HUES64 (cell line): ENCODE data around the gene SLC35F3.

Experiments
- H3K27ac ChIP-seq: 2 replicates; pipeline ENCODE4 v1.7.0; 2013; ENCODE audit warnings: low read depth, low read length, inconsistent platforms
- H3K27me3 ChIP-seq: 2 replicates; pipeline ENCODE4 v1.6.1; 2013; ENCODE audit warnings: mild to moderate bottlenecking, low read length; ENCODE audit not compliant: insufficient read depth
- H3K36me3 ChIP-seq: 2 replicates; pipeline ENCODE4 v1.6.1; 2013; ENCODE audit warnings: mild to moderate bottlenecking, low read length; ENCODE audit not compliant: insufficient read depth
- H3K4me1 ChIP-seq: 2 replicates; pipeline ENCODE4 v1.6.1; 2013; ENCODE audit warnings: mild to moderate bottlenecking, low read length, moderate library complexity; ENCODE audit not compliant: insufficient read depth
- H3K4me3 ChIP-seq: 2 replicates; pipeline ENCODE4 v1.5.1; 2013; ENCODE audit warnings: mild to moderate bottlenecking, low read length, moderate library complexity
- H3K9ac ChIP-seq: 2 replicates; pipeline ENCODE4 v1.6.1; 2013; ENCODE audit warnings: mild to moderate bottlenecking, low read depth, low read length
- H3K9me3 ChIP-seq: 2 replicates; pipeline ENCODE4 v1.6.1; 2013; ENCODE audit warnings: low read depth, low read length; ENCODE audit not compliant: insufficient read depth
- WGBS: fragments of 150-250, 120-280 bp; methylation state at CpG from one replicate; pipeline ENCODE4 v1.1.7; 2013; ENCODE audit warnings: missing lambda C conversion rate; 5-methylcytosine and 5-hydroxymethylcytosine counted together

The SLC35F3 gene

GRCh38 chr1:233944601-233945000 lies 40.1 kb downstream of the SLC35F3 start:
- Histone ChIP-seq H3K9ac (no peak overlapping the region), H3K27me3 (no peaks in the 10 kb centered on the region), H3K4me3 (no peak overlapping the region), H3K9me3 (no peaks in the 10 kb centered on the region), H3K4me1 (no peaks in the 10 kb centered on the region), H3K36me3 (no peaks in the 10 kb centered on the region), H3K27ac (no peak overlapping the region)
- WGBS = 69% methylated on average over 4 of the region's 4 CpGs

GRCh38 chr1:233945573-233945972 lies 41.1 kb downstream of the SLC35F3 start:
- Histone ChIP-seq H3K4me1 (no peaks in the 10 kb centered on the region), H3K9me3 (no peaks in the 10 kb centered on the region), H3K9ac (no peak overlapping the region), H3K27me3 (no peaks in the 10 kb centered on the region), H3K27ac (no peak overlapping the region), H3K36me3 (no peaks in the 10 kb centered on the region), H3K4me3 (no peak overlapping the region)
- WGBS = 79% methylated on average over 3 of the region's 3 CpGs

- Histone ChIP-seq H3K4me3 (no peak overlapping the region), H3K36me3 (no peaks in the 10 kb centered on the region), H3K27ac (no peak overlapping the region), H3K4me1 (no peaks in the 10 kb centered on the region), H3K9me3 (no peaks in the 10 kb centered on the region), H3K27me3 (no peaks in the 10 kb centered on the region), H3K9ac (no peak overlapping the region)
- WGBS = 91% methylated on average over 2 of the region's 2 CpGs
Observed at GRCh38 chr1:233945979-233946378, 41.5 kb downstream of the SLC35F3 start.

GRCh38 chr1:233946724-233947123 lies 42.2 kb downstream of the SLC35F3 start:
- H3K36me3 ChIP-seq = no peaks in the 10 kb centered on the region
- H3K9me3 ChIP-seq = peaks cover 4% of the 10 kb centered on the region; the same call in 1 of the 2 replicates
- H3K4me1 ChIP-seq = no peaks in the 10 kb centered on the region
- no peaks in the 10 kb centered on the region for H3K27me3 ChIP-seq
- no peak overlapping the region for H3K9ac ChIP-seq
- H3K27ac ChIP-seq = no peak overlapping the region
- WGBS = 97% methylated on average over 1 of the region's 1 CpG
- H3K4me3 ChIP-seq = no peak overlapping the region

GRCh38 chr1:233951804-233952203 lies 47.3 kb downstream of the SLC35F3 start:
- H3K27ac ChIP-seq = no peak overlapping the region
- H3K27me3 ChIP-seq = 0 out of 2 replicates have a peak, but pooled peaks cover 4% of the 10 kb centered on the region
- no peaks in the 10 kb centered on the region for H3K36me3 ChIP-seq
- no peak overlapping the region for H3K4me3 ChIP-seq
- H3K4me1 ChIP-seq = peaks cover 9% of the 10 kb centered on the region; the same call in 1 of the 2 replicates
- WGBS = no CpG with 5 or more reads among the region's 1 CpG
- no peak overlapping the region for H3K9ac ChIP-seq
- peaks cover 10% of the 10 kb centered on the region; the same call in 1 of the 2 replicates for H3K9me3 ChIP-seq

- Histone ChIP-seq H3K9ac (no peak overlapping the region), H3K9me3 (no peaks in the 10 kb centered on the region; the same call in 1 of the 2 replicates), H3K27ac (no peak overlapping the region), H3K27me3 (peaks cover 4% of the 10 kb centered on the region; the same call in 1 of the 2 replicates), H3K36me3 (no peaks in the 10 kb centered on the region), H3K4me1 (peaks cover 9% of the 10 kb centered on the region; the same call in 1 of the 2 replicates), H3K4me3 (no peak overlapping the region)
- 88% methylated on average over 2 of the region's 4 CpGs for WGBS
Observed at GRCh38 chr1:233957691-233958090, 53.2 kb downstream of the SLC35F3 start.

GRCh38 chr1:233959102-233959501 lies 54.6 kb downstream of the SLC35F3 start:
- Histone ChIP-seq H3K4me3 (no peak overlapping the region), H3K4me1 (peaks cover 9% of the 10 kb centered on the region; the same call in 1 of the 2 replicates), H3K9ac (no peak overlapping the region), H3K36me3 (no peaks in the 10 kb centered on the region), H3K27me3 (no peaks in the 10 kb centered on the region; the same call in 1 of the 2 replicates), H3K9me3 (no peaks in the 10 kb centered on the region; the same call in 1 of the 2 replicates), H3K27ac (no peak overlapping the region)
- 90% methylated on average over 2 of the region's 3 CpGs for WGBS

GRCh38 chr1:233959971-233960370 lies 55.5 kb downstream of the SLC35F3 start:
- Histone ChIP-seq H3K27ac (no peak overlapping the region), H3K4me3 (no peak overlapping the region), H3K9me3 (no peaks in the 10 kb centered on the region; the same call in 1 of the 2 replicates), H3K4me1 (peaks cover 6% of the 10 kb centered on the region; the same call in 1 of the 2 replicates), H3K9ac (no peak overlapping the region), H3K27me3 (no peaks in the 10 kb centered on the region; the same call in 1 of the 2 replicates), H3K36me3 (no peaks in the 10 kb centered on the region)
- WGBS = 95% methylated on average over 6 of the region's 6 CpGs

GRCh38 chr1:233960386-233960785 lies 55.9 kb downstream of the SLC35F3 start:
- H3K27ac ChIP-seq = no peak overlapping the region
- H3K4me1 ChIP-seq = peaks cover 2% of the 10 kb centered on the region; the same call in 1 of the 2 replicates
- H3K9ac ChIP-seq = no peak overlapping the region
- H3K27me3 ChIP-seq = no peaks in the 10 kb centered on the region; the same call in 1 of the 2 replicates
- peaks cover 3% of the 10 kb centered on the region for H3K9me3 ChIP-seq
- no peak overlapping the region for H3K4me3 ChIP-seq
- H3K36me3 ChIP-seq = no peaks in the 10 kb centered on the region
- 97% methylated on average over 3 of the region's 3 CpGs for WGBS

GRCh38 chr1:233962878-233963277 lies 58.4 kb downstream of the SLC35F3 start:
- H3K4me3 ChIP-seq = no peak overlapping the region
- H3K36me3 ChIP-seq = no peaks in the 10 kb centered on the region
- peaks cover 6% of the 10 kb centered on the region for H3K9me3 ChIP-seq
- no peaks in the 10 kb centered on the region for H3K4me1 ChIP-seq
- no peaks in the 10 kb centered on the region; the same call in 1 of the 2 replicates for H3K27me3 ChIP-seq
- H3K9ac ChIP-seq = no peak overlapping the region
- H3K27ac ChIP-seq = no peak overlapping the region
- WGBS = 87% methylated on average over 2 of the region's 3 CpGs

- no peak overlapping the region for H3K27ac ChIP-seq
- H3K4me1 ChIP-seq = no peaks in the 10 kb centered on the region
- no peaks in the 10 kb centered on the region for H3K36me3 ChIP-seq
- H3K9ac ChIP-seq = no peak overlapping the region
- peaks cover 6% of the 10 kb centered on the region for H3K9me3 ChIP-seq
- no peak overlapping the region for H3K4me3 ChIP-seq
- H3K27me3 ChIP-seq = no peaks in the 10 kb centered on the region
Observed at GRCh38 chr1:233965856-233966255, 61.4 kb downstream of the SLC35F3 start.

GRCh38 chr1:233971753-233972152 lies 67.3 kb downstream of the SLC35F3 start:
- Histone ChIP-seq H3K9me3 (no peaks in the 10 kb centered on the region), H3K27me3 (no peaks in the 10 kb centered on the region), H3K27ac (no peak overlapping the region), H3K4me3 (no peak overlapping the region), H3K4me1 (no peaks in the 10 kb centered on the region), H3K36me3 (no peaks in the 10 kb centered on the region), H3K9ac (no peak overlapping the region)
- 91% methylated on average over 7 of the region's 7 CpGs for WGBS
